Measurements from ENCODE around the gene PDZK1IP1. TPM values are rescaled to one million over a fixed set of nuclear protein-coding genes. Genes with fewer than 3 reads are reported as not detected.

PDZK1IP1 gene
- polyA plus RNA-seq (1.5 to 29.2 TPM (median 1.5 TPM) in 3 replicates), polyA minus RNA-seq (1.6 to 11.2 TPM (median 1.9 TPM) in 3 replicates)
- polyA plus RNA-seq (2011; ENCODE audit: low read depth) = 14.3 TPM
- polyA plus RNA-seq (2011; cell fraction: cytosol; rRNA removed) = 9.1 and 10.0 TPM in 2 replicates
- polyA plus RNA-seq (2011; cell fraction: nucleus; rRNA removed) = 7.6 and 8.4 TPM in 2 replicates
- polyA plus RNA-seq (2012; ENCODE audit: low replicate concordance) = 1.5 and 57.7 TPM in 2 replicates
- 2.5 TPM for polyA minus RNA-seq (2011; cell fraction: cytosol; rRNA and poly(A)+ RNA removed)
- polyA minus RNA-seq (2011; cell fraction: nucleus; rRNA and poly(A)+ RNA removed) = 1.3 and 2.7 TPM in 2 replicates

GRCh38 chr1:47189844-47190508, at the start of gene PDZK1IP1:
TSS of gene PDZK1IP1 (minus strand) at chr1:47190036. CDS start at chr1:47189932, 104 bp downstream.
- peaks cover 26% of the 10 kb centered on the region for H3K4me1 ChIP-seq (ENCODE audit: control insufficient read depth, extremely low read depth, insufficient read depth, low read length)
- no peaks in the 10 kb centered on the region for H3K27me3 ChIP-seq (ENCODE audit: control insufficient read depth, extremely low read depth, insufficient read depth, low read length)
- H4K20me1 ChIP-seq (ENCODE audit: control insufficient read depth, extremely low read depth, insufficient read depth, low read length) = no peaks in the 10 kb centered on the region
- TF ChIP-seq CTCF (optimal IDR thresholded peaks at IDR 0.05 in 1 of 3, IDR thresholded peaks at IDR 0.05 in 1 of 3, conservative IDR thresholded peaks at IDR 0.05 in 1 of 3; ENCODE audit: extremely low read depth in 1 of 3, insufficient read depth in 2 of 3, low read length in 3 of 3) (no peak), EZH2 (IDR thresholded peaks at IDR 0.05; ENCODE audit: low read length) (no peak)
- H3K9ac ChIP-seq (ENCODE audit: control insufficient read depth, extremely low read depth, insufficient read depth, low read length) = peak within 1 kb of the TSS; percentile 52
- H3K9me1 ChIP-seq (ENCODE audit: control insufficient read depth, extremely low read depth, insufficient read depth, low read length) = no peaks in the 10 kb centered on the region
- H3K4me3 ChIP-seq (ENCODE audit: control insufficient read depth in 2 of 3, extremely low read depth in 1 of 3, insufficient read depth in 2 of 3, low read depth in 1 of 3, low read length in 3 of 3) = peak within 1 kb of the TSS in 1 of 3 experiments; percentile 9
- peak within 1 kb of the TSS; percentile 57 for H3K4me2 ChIP-seq (ENCODE audit: control insufficient read depth, extremely low read depth, insufficient read depth, low read depth, low read length)
- H3K9me3 ChIP-seq (ENCODE audit: control insufficient read depth, low read depth, low read length) = no peaks in the 10 kb centered on the region
- H3K27ac ChIP-seq (ENCODE audit: control insufficient read depth, insufficient read depth, low read length) = peak within 1 kb of the TSS; percentile 55
- H2AFZ ChIP-seq (ENCODE audit: control insufficient read depth, low read length) = peak within 1 kb of the TSS; percentile 93
- DNase-seq (ENCODE audit: low read depth, low spot score) (no peak), FAIRE-seq (peak; percentile 56)
- no peaks in the 10 kb centered on the region for H3K36me3 ChIP-seq (ENCODE audit: control insufficient read depth in 2 of 2, extremely low read depth in 1 of 2, insufficient read depth in 2 of 2, low read length in 2 of 2)
- dilution Hi-C loops (cut with MboI; ENCODE audit: extremely low pct_ligation_motif_present, low sequenced_read_pairs) = no loop called here
- H3K79me2 ChIP-seq (ENCODE audit: control insufficient read depth, insufficient read depth, low read length) = no peaks in the 10 kb centered on the region

- Histone ChIP-seq H3K4me2 (ENCODE audit: control insufficient read depth, extremely low read depth, insufficient read depth, low read depth, low read length) (no peak overlapping the region), H2AFZ (ENCODE audit: control insufficient read depth, low read length) (no peak overlapping the region), H3K79me2 (ENCODE audit: control insufficient read depth, insufficient read depth, low read length) (no peaks in the 10 kb centered on the region), H4K20me1 (ENCODE audit: control insufficient read depth, extremely low read depth, insufficient read depth, low read length) (no peaks in the 10 kb centered on the region), H3K9me3 (ENCODE audit: control insufficient read depth, low read depth, low read length) (no peaks in the 10 kb centered on the region), H3K9ac (ENCODE audit: control insufficient read depth, extremely low read depth, insufficient read depth, low read length) (no peak overlapping the region), H3K27ac (ENCODE audit: control insufficient read depth, insufficient read depth, low read length) (no peak overlapping the region), H3K9me1 (ENCODE audit: control insufficient read depth, extremely low read depth, insufficient read depth, low read length) (no peaks in the 10 kb centered on the region), H3K4me1 (ENCODE audit: control insufficient read depth, extremely low read depth, insufficient read depth, low read length) (no peaks in the 10 kb centered on the region), H3K4me3 (ENCODE audit: control insufficient read depth in 2 of 3, extremely low read depth in 1 of 3, insufficient read depth in 2 of 3, low read depth in 1 of 3, low read length in 3 of 3) (no peak overlapping the region), H3K27me3 (ENCODE audit: control insufficient read depth, extremely low read depth, insufficient read depth, low read length) (peaks cover 8% of the 10 kb centered on the region), H3K36me3 (ENCODE audit: control insufficient read depth in 2 of 2, extremely low read depth in 1 of 2, insufficient read depth in 2 of 2, low read length in 2 of 2) (no peaks in the 10 kb centered on the region)
- DNase-seq (ENCODE audit: low read depth, low spot score) (no peak), FAIRE-seq (no peak)
- TF ChIP-seq EZH2 (IDR thresholded peaks at IDR 0.05; ENCODE audit: low read length) = no peak
- no peak for TF ChIP-seq CTCF (optimal IDR thresholded peaks at IDR 0.05 in 1 of 3, IDR thresholded peaks at IDR 0.05 in 1 of 3, conservative IDR thresholded peaks at IDR 0.05 in 1 of 3; ENCODE audit: extremely low read depth in 1 of 3, insufficient read depth in 2 of 3, low read length in 3 of 3)
- dilution Hi-C loops (cut with MboI; ENCODE audit: extremely low pct_ligation_motif_present, low sequenced_read_pairs) = no loop called here
Observed at GRCh38 chr1:47238935-47239592, 49.2 kb upstream of the PDZK1IP1 start.
